T-helper 2 cell treated with Interferon-gamma antibody and Interleukin-4, amounts not matched to agents 5 μg/mL and 100 μg/mL, for 36 hours (primary cell): ENCODE results near the gene VAV1.
"Not testable (repeated sequence)": the region's sequence is repeated elsewhere in the genome, so short reads cannot be mapped to it uniquely, and the experiment has no call there.

Source experiments
- DNase-seq: peaks from one replicate; pipeline ENCODE4 v3.0.0; 2021; ENCODE audit warnings: low spot score
- H3K27ac Mint-ChIP-seq: one replicate; pipeline ENCODE4 v1.8.0; 2021; ENCODE audit warnings: mild to moderate bottlenecking, mixed read lengths
- H3K27me3 Mint-ChIP-seq: one replicate; pipeline ENCODE4 v1.8.0; 2021; ENCODE audit warnings: low read depth, mixed read lengths
- H3K36me3 Mint-ChIP-seq: one replicate; pipeline ENCODE4 v1.8.0; 2021; ENCODE audit warnings: low read depth, mixed read lengths
- H3K4me1 Mint-ChIP-seq: one replicate; pipeline ENCODE4 v1.8.0; 2021; ENCODE audit warnings: low read depth, mixed read lengths
- H3K4me3 Mint-ChIP-seq: one replicate; pipeline ENCODE4 v1.8.0; 2022; ENCODE audit warnings: mild to moderate bottlenecking, moderate library complexity, mixed read lengths
- H3K9me3 Mint-ChIP-seq: one replicate; pipeline ENCODE4 v1.8.0; 2021; ENCODE audit warnings: mixed read lengths

VAV1 gene

DNA sequence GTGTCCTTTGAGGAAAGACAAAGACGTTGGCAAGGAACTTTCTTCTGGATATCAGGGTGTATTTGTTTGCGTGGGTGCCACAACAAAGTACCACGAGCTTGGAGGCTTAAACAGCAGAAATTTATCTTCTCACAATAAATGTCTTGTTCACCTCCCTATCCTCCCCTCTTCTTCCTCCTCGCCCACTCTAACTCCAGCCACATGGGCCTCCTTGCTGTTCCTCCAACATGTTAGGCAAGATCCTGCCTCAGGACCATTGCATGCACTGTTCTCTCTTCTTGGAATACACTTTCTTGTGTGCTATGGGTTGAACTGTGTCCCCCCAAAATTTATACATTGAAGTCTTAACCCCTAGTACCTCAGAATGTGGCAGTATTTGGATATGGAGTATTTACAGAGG is 45.7 kb downstream of the VAV1 start:
- no peak overlapping the region for H3K27ac Mint-ChIP-seq
- no peak overlapping the region for H3K4me3 Mint-ChIP-seq
- H3K27me3 Mint-ChIP-seq, result no peaks in the 10 kb centered on the region
- H3K36me3 Mint-ChIP-seq, result peaks cover 56% of the 10 kb centered on the region
- H3K4me1 Mint-ChIP-seq, result peaks cover 21% of the 10 kb centered on the region
- no peak for DNase-seq
- H3K9me3 Mint-ChIP-seq, result peaks cover 10% of the 10 kb centered on the region

DNA sequence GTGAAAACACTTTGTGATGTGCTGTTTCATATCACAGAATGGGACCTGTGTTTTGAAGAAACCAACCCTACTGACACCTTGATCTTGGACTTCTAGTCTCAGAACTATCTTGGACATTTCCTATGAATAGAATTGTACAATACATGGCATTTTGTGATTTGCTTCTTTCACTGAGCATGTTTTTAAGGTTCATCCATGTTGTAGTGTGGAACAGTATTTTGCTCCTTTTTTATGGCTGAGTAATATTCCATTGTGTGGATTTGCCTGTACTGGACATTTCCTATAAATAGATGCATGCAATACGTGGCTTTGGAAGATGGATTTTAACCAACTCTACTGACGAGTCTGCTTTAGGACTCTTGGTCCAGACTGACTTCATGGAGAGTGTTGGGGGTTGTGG is 46.8 kb downstream of the VAV1 start:
- Mint-ChIP-seq H3K4me1 (peaks cover 11% of the 10 kb centered on the region), H3K36me3 (peaks cover 64% of the 10 kb centered on the region), H3K9me3 (peaks cover 10% of the 10 kb centered on the region), H3K27me3 (no peaks in the 10 kb centered on the region), H3K27ac (no peak overlapping the region), H3K4me3 (no peak overlapping the region)
- DNase-seq, result no peak

DNA sequence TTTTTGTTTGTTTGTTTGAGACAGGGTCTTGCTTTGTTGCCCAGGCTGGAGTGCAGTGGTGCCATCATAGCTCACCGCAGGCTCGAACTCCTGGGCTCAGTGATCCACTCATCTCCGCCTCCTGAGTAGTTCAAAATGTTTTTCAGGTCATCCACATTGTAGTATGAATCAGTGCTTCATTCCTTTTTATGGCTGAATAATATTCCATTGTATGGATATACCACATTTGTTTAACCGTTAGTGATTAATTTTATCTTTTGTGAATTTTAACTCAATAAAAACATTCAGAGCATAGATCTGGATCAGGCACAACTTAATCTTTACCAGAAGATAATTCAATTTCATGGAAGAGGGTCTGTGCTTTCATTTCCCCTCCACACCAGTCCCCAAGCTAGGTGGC is 47.7 kb downstream of the VAV1 start:
- Mint-ChIP-seq H3K27ac (no peak overlapping the region), H3K4me1 (peaks cover 4% of the 10 kb centered on the region), H3K4me3 (no peak overlapping the region), H3K9me3 (peaks cover 10% of the 10 kb centered on the region), H3K27me3 (no peaks in the 10 kb centered on the region), H3K36me3 (peaks cover 69% of the 10 kb centered on the region)
- DNase-seq, result no peak

DNA sequence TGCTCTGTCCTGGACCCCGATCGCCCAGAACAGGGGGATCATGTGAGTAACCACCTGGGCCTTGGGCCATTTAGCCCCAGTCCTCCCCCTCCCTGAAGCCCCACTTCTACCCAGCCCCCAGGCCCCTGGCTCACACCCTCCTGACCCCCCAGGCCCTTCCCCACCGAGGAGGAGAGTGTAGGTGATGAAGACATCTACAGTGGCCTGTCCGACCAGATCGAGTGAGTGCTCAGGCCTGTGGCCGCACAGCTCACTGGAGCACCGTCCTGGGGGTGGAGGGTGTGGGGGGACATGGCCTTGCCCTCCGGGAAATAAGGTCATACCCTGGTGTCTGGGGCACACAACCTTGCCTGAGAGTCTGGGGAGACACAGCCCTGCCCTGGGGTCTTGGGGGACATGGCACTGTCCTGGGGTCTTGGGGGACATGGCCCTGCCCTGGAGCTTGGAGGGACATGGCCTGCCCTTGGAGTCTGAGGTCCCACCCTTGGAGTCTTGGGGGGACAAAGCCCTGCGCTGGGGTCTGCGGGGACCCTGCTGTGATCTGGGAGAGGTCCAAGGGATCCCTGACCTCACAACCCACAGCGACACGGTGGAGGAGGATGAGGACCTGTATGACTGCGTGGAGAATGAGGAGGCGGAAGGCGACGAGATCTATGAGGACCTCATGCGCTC is 49.3 kb downstream of the VAV1 start:
- Mint-ChIP-seq H3K27ac (no peak overlapping the region), H3K27me3 (no peaks in the 10 kb centered on the region), H3K9me3 (peaks cover 10% of the 10 kb centered on the region), H3K36me3 (peaks cover 63% of the 10 kb centered on the region), H3K4me3 (no peak overlapping the region), H3K4me1 (peaks cover 3% of the 10 kb centered on the region)
- no peak for DNase-seq

DNA sequence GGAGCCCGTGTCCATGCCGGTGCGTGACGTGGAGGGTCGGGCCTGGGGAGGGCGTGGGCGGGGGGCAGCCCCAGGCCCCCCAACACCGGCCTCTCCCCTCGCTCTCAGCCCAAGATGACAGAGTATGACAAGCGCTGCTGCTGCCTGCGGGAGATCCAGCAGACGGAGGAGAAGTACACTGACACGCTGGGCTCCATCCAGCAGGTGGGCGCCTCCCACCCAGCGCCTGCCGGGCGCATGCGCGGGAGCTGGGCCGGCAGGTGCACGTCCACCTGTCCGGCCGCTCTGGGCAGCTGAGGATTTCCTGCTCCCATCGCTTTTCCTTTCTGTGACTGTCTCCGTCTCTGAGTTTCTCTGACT is 49.8 kb downstream of the VAV1 start:
- H3K27me3 Mint-ChIP-seq, result no peaks in the 10 kb centered on the region
- H3K36me3 Mint-ChIP-seq, result peaks cover 65% of the 10 kb centered on the region
- DNase-seq, result no peak
- H3K4me1 Mint-ChIP-seq, result peaks cover 1% of the 10 kb centered on the region
- peaks cover 10% of the 10 kb centered on the region for H3K9me3 Mint-ChIP-seq
- H3K4me3 Mint-ChIP-seq, result no peak overlapping the region
- no peak overlapping the region for H3K27ac Mint-ChIP-seq

DNA sequence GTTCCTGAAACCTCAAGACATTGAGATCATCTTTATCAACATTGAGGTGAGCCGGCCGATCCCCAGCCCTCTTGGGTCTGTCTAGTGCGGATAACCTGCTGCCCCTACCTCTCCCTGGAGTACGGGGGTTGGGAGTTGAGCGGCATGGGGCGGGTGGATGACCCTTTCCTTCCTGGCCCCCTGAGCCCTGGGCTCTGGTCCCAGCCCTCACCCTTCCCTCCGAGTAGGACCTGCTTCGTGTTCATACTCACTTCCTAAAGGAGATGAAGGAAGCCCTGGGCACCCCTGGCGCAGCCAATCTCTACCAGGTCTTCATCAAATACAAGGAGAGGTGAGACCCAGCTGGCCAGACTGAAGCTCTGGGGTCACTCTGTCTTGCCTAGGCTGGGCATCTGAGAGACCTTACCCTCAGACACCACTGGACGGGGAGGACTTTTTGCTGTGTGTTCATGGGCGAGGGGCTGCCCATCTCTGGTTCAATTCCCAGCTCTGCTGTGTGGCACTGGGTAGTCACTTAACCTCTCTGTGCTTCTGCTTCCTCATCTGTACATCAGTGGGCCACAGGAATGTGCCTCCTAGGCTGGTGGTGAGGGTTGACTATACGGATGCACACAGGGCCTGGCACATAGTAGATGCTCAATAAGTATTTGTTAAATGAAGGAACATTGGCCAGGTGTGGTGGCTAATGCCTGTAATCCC is 52.7 kb downstream of the VAV1 start:
- no peak overlapping the region for H3K4me3 Mint-ChIP-seq
- DNase-seq, result no peak
- H3K27me3 Mint-ChIP-seq, result no peaks in the 10 kb centered on the region
- H3K36me3 Mint-ChIP-seq, result peaks cover 66% of the 10 kb centered on the region
- no peaks in the 10 kb centered on the region for H3K9me3 Mint-ChIP-seq
- H3K4me1 Mint-ChIP-seq, result peaks cover 5% of the 10 kb centered on the region
- no peak overlapping the region for H3K27ac Mint-ChIP-seq

DNA sequence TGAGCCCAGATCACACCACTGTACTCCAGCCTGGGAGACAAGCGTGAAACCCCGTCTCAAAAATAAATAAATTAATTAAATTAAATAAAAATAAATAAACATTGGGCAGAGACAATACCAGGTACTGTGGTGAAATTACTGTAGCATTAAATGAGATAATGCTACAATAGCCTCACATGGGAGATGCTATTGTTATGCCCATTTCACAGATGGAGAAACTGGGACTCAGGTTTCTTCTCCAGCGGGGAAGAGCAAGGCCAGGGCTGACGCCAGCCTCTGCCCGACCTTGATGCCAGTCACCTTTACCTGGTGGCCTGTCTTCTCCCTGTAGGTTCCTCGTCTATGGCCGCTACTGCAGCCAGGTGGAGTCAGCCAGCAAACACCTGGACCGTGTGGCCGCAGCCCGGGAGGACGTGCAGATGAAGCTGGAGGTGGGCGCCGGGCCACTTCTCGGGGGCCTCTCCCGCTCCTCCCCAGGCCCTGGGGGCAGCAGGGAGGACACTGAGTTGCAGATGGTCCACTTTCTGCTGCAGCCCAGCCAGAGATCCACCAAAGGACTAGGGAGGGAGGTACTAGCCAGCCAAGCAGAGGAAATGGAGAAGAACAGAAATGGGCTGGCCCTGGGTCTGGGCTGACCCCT is 53.9 kb downstream of the VAV1 start:
- no peak overlapping the region for H3K4me3 Mint-ChIP-seq
- H3K27ac Mint-ChIP-seq, result no peak overlapping the region
- DNase-seq, result no peak
- peaks cover 6% of the 10 kb centered on the region for H3K4me1 Mint-ChIP-seq
- H3K27me3 Mint-ChIP-seq, result no peaks in the 10 kb centered on the region
- no peaks in the 10 kb centered on the region for H3K9me3 Mint-ChIP-seq
- peaks cover 61% of the 10 kb centered on the region for H3K36me3 Mint-ChIP-seq

DNA sequence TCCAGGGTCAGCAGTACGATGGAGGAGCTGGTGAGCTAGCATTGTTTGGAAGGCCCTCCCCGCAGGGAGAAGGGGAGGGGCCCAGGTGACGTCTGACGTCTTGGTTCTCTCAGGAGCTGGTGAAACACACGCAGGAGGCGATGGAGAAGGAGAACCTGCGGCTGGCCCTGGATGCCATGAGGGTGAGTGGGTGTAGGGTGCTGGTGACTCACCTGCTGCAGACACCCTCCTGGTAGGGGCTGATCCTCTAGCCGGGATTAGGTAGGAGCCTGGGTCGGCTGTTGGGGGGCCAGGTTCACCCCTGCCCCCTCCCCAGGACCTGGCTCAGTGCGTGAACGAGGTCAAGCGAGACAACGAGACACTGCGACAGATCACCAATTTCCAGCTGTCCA is 55.8 kb downstream of the VAV1 start:
- peaks cover 6% of the 10 kb centered on the region for H3K4me1 Mint-ChIP-seq
- no peak for DNase-seq
- H3K27ac Mint-ChIP-seq, result no peak overlapping the region
- no peak overlapping the region for H3K4me3 Mint-ChIP-seq
- H3K36me3 Mint-ChIP-seq, result peaks cover 71% of the 10 kb centered on the region
- no peaks in the 10 kb centered on the region for H3K27me3 Mint-ChIP-seq
- no peaks in the 10 kb centered on the region for H3K9me3 Mint-ChIP-seq

DNA sequence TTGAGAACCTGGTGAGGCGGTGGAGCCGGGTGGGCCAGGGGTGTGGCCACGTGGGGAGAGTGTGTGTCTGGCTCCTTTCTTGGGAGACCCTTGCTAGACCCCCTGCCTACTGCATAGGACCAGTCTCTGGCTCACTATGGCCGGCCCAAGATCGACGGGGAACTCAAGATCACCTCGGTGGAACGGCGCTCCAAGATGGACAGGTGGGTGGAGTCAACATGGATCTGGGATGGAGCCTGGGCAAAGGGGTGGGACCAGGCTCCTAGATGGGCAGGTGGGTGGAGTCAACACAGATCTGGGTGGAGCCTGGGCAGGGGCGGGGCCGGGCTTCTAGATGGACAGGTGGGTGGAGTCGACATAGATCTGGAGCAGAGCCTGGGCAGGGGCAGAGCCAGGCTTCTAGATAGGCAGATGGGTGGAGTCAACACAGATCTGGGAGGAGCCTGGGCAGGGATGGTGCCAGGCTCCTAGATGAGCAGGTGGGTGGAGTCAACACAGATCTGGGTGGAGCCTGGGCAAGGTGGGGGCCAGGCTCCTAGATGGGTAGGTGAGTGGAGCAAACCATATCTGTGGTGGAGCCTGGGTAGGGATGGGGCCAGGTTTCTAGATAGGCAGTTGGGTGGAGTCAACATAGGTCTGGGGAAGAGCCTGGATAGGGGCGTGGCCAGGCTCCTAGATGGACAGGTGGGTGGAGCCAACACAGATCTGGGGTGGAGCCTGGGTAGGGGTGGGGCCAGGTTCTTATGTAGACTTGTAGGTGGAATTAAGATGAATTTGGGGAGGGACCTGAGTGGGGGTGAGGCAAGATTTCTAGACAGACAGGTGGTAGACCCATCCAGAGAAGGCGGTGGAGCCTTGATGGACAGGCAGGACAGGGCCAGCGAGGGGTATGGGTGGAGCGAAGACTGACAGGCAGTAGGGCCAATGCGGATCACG is 56.5 kb downstream of the VAV1 start:
- Mint-ChIP-seq H3K36me3 (peaks cover 74% of the 10 kb centered on the region), H3K4me3 (no peak overlapping the region), H3K27me3 (no peaks in the 10 kb centered on the region), H3K9me3 (no peaks in the 10 kb centered on the region), H3K27ac (peak overlapping the region; percentile 50), H3K4me1 (peaks cover 6% of the 10 kb centered on the region)
- DNase-seq, result peak; percentile 14

DNA sequence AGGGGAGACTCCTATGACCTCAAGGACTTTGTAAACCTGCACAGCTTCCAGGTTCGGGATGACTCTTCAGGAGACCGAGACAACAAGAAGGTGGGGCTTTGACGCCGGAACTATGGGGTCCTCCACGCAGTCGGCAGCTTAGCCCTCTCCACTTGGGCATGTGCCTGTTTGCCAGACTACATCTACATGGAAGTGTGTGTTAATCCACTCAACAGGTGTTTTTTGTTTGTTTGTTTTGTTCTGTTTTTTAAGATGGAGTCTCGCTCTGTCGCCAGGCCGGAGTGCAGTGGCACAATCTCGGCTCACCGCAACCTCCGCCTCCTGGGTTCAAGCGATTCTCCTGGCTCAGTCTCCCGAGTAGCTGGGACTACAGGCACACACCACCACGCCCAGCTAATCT is 57.3 kb downstream of the VAV1 start:
- not testable (repeated sequence) for H3K9me3 Mint-ChIP-seq, H3K4me3 Mint-ChIP-seq, DNase-seq, H3K4me1 Mint-ChIP-seq, H3K27ac Mint-ChIP-seq, H3K27me3 Mint-ChIP-seq
- H3K36me3 Mint-ChIP-seq, result peaks cover 67% of the 10 kb centered on the region

DNA sequence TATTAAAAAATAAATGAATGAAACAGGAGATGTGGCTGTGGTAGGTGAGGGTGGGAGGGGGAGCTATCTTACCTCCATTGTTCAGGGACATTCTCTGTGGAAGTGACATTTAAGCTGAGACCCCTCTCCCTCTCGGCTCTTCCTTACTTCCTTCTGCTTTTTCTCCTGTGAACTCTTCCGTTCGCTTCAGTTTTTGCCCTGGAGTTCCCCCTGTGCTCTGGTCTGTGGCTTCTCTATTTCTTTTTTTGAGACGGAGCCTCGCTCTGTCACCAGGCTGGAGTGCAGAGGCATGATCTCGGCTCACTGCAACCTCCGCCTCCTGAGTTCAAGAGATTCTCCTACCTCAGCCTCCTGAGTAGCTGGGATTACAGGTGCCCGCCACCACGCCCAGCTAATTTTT is 58.6 kb downstream of the VAV1 start:
- peaks cover 67% of the 10 kb centered on the region for H3K36me3 Mint-ChIP-seq
- H3K27me3 Mint-ChIP-seq, H3K4me1 Mint-ChIP-seq, H3K27ac Mint-ChIP-seq, H3K4me3 Mint-ChIP-seq, H3K9me3 Mint-ChIP-seq, DNase-seq: not testable (repeated sequence)

DNA sequence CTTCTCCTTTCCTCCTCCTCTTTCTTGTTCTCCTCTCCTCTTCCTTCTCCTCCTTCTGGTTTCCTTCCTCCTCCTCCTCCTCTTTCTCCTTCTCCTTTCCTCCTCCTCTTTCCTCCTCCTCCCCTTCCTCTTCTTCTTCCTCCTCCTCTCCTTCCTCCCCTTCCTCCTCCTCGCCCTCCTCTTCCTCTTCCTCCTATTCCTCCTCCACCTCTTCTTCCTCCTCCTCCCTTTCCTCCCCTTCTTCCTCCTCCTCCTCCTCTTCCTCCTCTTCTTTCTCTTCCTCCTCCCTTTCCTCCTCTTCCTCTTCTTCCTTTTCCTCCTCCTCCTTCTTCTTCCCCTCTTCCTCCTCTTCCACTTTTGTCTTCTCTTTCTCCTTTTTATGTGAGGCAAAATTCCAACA is 59.9 kb downstream of the VAV1 start:
- DNase-seq, result no peak
- no peak overlapping the region for H3K4me3 Mint-ChIP-seq
- H3K27ac Mint-ChIP-seq, result peak overlapping the region; percentile 22
- peaks cover 15% of the 10 kb centered on the region for H3K4me1 Mint-ChIP-seq
- peaks cover 72% of the 10 kb centered on the region for H3K36me3 Mint-ChIP-seq
- H3K27me3 Mint-ChIP-seq, result no peaks in the 10 kb centered on the region
- no peaks in the 10 kb centered on the region for H3K9me3 Mint-ChIP-seq

DNA sequence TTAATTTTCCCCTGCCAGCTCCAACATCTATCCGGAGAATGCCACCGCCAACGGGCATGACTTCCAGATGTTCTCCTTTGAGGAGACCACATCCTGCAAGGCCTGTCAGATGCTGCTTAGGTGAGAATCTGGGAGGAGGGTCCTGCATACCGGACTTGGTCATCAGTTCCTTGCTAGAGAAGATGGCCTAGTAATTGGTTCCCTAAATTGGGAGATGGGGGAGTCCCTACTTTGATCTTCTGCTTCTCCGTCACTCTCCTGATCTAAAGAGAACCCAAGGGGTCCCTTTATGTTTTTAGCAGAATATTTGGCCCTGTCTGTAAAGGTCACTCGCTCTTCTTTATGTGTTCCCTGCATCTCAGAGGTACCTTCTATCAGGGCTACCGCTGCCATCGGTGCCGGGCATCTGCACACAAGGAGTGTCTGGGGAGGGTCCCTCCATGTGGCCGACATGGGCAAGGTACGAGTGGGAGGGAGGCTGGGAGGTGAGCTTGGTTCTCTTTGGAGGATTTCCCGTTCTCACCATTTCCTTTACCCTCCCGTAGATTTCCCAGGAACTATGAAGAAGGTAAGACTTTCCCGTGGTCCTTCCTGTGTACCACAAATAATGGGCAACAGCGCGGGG is 60.8 kb downstream of the VAV1 start:
- no peaks in the 10 kb centered on the region for H3K27me3 Mint-ChIP-seq
- peaks cover 22% of the 10 kb centered on the region for H3K4me1 Mint-ChIP-seq
- DNase-seq, result no peak
- H3K27ac Mint-ChIP-seq, result no peak overlapping the region
- H3K36me3 Mint-ChIP-seq, result peaks cover 72% of the 10 kb centered on the region
- no peak overlapping the region for H3K4me3 Mint-ChIP-seq
- no peaks in the 10 kb centered on the region for H3K9me3 Mint-ChIP-seq
